Pons (tissue), 1 donor: ENCODE results near the gene TBCCD1.
"Not testable (repeated sequence)": the region's sequence is repeated elsewhere in the genome, so short reads cannot be mapped to it uniquely, and the experiment has no call there.

Source experiments
- DNase-seq: peaks from one replicate; pipeline ENCODE4 v3.0.0-alpha.2; 2016; ENCODE audit warnings: low spot score

Gene TBCCD1

DNA sequence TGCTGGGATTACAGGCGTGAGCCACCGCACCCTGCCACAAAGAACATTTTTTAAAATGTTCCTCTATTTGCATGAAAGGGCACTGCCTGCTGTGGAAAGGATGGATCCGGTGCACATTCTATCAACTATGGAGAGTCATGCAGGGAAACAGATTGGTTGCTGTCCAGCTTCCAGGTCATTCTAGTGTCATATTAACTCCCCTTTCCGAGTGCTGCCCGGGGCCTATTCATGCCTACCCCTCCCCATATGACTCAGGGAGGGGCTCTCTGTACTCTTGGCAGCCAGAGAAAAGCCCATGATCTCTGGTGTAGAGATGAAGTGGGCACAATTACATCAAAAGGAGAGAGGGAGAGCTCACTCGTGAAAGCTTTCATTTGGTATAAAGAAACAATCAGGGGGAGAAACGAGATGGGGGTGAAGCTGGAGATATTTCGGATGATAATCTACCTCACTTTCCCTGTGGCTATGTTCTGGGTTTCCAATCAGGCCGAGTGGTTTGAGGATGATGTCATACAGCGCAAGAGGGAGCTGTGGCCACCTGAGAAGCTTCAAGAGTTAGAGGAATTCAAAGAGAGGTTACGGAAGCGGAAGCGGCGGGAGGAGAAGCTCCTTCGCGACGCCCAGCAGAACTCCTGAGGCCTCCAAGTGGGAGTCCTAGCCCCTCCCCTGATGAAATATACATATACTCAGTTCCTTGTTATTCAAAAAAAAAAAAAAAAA, 29.6 kb upstream of the TBCCD1 start:
- DNase-seq, result no peak

DNA sequence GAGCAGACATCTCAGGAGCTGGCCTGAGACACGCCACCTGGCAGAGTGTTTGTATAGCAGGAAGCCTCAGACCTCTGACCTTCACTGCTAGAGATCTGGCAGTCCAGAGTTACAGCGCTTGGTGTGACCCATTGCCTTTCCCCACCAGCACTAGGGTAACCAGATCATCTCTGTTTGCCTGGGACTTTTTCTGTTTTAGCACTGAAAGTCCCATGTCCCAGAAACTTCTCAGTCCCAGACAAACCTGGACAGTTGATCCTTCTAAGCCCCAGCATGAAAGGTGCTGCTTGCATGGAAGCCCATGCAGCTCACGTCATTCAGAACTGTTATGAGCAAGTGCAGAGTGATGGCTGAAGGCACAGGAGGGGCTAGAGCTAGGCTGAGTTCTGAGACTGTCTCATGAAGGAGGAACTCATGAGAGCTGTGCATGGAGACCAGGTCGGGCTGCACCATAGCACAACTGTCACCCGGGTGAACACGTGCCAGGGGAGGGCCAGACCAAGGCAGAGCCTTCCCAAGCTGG, 27.5 kb upstream of the TBCCD1 start:
- DNase-seq, result no peak

DNA sequence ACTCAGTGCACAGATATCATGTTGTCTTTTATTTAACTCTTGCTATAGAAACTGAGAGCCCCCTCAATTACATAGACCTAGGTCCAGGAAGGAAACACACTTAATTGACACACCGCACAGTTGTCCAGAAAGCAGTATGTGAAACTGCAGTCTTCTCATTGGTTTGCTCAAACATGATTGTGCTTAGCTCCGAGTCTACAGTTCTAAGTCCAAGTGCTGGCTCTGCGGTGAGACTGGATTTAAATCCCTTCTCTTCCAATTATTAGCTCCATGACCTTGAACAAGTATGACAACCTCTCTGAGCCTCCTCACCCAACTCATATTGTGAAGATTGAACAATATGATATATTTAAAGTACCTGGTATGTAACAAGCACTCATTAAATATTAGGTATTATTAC, 26.7 kb upstream of the TBCCD1 start:
- no peak for DNase-seq

- no peak for DNase-seq
These were observed 25.5 kb upstream of the TBCCD1 start for GRCh38 chr3:186592682-186593081.

- no peak for DNase-seq
These were observed 23.6 kb upstream of the TBCCD1 start for GRCh38 chr3:186590580-186591295.

DNA sequence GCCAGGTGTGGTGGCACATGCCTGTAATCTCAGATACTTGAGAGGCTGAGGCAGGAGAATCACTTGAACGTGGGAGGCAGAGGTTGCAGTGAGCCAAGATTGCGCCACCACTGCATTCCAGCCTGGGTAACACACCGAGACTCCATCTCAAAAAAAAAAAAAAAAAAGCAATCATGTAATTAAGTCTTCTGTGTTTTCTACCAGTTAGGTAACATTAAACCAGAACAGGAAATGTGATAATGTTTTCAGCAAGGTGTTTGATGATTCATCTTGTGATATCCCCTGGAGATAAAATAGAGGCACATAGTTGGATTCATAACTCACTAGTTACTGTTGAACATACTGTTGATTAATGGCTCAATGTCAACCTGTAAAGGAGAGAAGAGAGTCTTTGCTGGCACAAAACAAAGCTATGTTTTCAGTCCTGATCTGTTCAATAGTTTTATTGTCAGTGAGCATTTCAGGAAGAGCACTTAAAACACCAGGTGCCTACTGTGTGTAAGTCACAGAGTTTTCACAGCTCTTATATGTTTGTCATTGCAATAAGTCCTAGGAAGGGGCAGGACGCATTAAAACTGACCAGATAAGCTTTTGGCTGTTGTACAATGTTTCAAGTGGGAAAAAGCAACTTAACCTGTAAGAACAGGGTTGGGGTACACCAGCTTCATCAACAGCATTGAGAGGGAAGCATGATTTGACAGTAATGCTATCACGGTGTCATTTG, 22.9 kb upstream of the TBCCD1 start:
- no peak for DNase-seq

- DNase-seq, result no peak
These were observed 22.0 kb upstream of the TBCCD1 start for GRCh38 chr3:186589121-186589520.

GRCh38 chr3:186588632-186589031, 21.5 kb upstream of the TBCCD1 start:
- no peak for DNase-seq

GRCh38 chr3:186587183-186587582, 20.0 kb upstream of the TBCCD1 start:
- no peak for DNase-seq

GRCh38 chr3:186586245-186586644, 19.1 kb upstream of the TBCCD1 start:
- DNase-seq, result not testable (repeated sequence)

DNA sequence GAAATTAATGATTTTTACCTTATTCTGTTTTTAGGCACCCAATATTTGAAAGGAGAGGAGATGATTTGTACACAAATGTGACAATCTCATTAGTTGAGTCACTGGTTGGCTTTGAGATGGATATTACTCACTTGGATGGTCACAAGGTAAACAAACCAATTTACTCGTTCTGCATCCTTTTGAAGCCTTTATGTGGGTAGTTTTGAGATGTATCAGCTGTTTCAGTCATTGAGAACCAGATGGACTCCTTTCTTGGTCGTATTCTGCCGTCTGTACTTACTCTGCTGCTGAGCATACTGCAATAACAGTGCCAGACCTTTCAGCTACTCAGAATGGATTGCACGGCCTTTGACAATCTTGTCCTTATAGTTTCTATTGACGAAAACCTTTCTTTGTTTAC, 16.7 kb upstream of the TBCCD1 start:
- DNase-seq, result no peak

GRCh38 chr3:186582541-186582940, 15.4 kb upstream of the TBCCD1 start:
- DNase-seq, result no peak

- no peak for DNase-seq
These were observed 13.6 kb upstream of the TBCCD1 start for GRCh38 chr3:186580785-186581184.

DNA sequence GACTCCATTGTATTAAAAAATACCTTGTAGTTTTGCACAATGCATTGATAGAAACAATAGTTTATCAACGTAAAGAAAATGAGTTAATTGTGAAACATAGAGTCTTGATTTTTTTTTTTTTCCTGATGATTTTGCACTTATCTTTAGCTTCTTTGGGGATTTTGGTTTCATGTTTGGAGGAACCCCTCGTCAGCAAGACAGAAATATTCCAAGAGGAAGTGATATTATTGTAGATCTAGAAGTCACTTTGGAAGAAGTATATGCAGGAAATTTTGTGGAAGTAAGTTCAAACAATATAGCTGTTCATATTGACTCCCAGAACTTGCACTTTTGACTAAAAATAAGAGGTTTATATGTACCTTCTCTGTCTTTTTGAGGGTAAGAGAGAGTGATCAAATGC, 10.4 kb upstream of the TBCCD1 start:
- DNase-seq, result no peak

DNA sequence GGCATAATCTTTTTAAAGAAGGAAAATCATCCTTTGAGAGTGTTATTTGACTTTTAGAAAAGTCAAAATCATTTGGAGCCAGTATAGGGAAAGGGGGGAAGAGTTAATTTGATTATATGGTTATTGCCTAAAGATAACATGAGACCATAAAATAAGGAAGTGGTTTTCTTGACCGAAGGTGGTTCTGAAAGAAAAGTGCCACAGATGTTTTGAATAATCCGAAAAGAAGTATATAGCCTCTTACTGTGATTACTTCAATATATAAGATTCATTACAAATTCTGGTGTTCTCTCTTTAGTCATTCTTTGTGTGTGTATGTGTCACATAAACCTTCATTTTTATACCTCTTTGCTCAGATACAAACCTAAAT, 4.5 kb upstream of the TBCCD1 start:
- no peak for DNase-seq

DNA sequence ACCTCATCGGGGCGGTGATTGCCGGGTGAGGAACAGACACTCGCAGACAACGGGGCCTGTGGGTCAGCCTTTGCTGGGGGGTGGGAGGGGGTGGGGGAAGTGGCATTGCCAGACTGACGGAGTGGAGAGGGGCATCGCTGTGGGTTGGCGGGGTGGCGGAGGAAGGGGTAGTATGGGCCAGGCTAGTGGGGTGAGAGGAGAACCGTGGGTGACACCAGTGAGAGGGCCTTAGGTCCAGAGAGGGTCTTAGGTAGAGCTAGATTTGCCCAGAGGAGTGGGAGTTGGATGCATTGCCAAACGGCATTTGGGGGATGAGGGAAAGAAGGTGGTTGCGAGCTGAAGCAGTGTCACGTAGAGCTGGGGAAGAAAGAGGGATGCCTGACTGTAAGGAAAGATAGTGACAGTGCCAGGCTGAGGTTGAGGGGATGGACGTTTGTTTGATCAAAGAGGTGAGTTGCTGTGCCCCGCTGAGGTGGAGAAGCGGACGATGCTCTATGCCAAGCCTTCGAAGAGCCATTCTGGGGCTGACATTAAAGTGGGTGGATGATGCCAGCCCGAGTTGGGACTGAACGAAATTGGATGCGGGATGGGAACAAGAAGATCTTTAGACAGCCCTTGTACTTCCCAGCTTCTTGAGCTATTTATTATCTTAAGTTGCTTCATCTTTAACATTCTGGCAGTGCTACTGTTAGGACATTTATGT, 4.0 kb upstream of the TBCCD1 start:
- no peak for DNase-seq

GRCh38 chr3:186570096-186570940, 3.2 kb upstream of the TBCCD1 start, which contains the start of gene DNAJB11:
Gene DNAJB11 (plus strand): TSS chr3:186570720. CDS start chr3:186570898, 178 bp downstream.
- peak; percentile 99 for DNase-seq

DNA sequence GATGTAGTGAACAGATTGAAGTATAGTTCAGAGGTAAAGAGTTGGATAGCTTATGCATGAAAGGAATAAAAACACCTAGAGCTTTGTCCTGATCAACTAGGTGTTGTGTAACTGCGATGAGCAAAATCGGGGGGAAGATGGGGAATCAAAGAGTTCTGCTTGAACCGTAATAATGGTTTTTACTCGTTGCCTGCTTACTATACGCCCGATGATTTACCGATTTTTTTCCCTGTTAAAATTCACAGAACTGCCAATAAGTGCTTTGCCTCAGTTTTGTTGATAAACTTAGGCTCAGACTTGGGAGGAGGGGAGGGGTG, 2.6 kb upstream of the TBCCD1 start:
- no peak for DNase-seq

DNA sequence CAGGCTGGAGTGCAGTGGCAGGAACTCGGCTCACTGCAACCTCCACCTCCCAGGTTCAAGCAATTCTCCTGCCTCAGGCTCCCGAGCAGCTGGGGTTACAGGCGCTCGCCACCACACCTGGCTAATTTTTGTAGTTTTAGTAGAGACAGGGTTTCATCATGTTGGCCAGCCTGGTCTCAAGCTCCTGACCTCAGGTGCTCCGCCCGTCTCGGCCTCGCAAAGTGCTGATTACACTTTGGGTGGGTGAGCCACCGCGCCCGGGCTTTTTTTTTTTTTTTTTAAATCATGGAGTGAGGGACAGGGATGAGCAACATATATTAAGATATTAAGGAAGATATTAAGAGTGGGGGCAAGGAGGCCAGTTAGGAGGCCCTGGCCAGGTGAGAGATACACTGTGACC, 2.2 kb upstream of the TBCCD1 start:
- DNase-seq, result not testable (repeated sequence)

GRCh38 chr3:186566772-186567071, 417 bp downstream of the TBCCD1 start:
- DNase-seq, result peak; percentile 29

GRCh38 chr3:186564586-186564985, 2.6 kb downstream of the TBCCD1 start:
- DNase-seq, result no peak
